HCT116 (cell line): ENCODE results near the gene H3-3A. TPM values are rescaled to one million over a fixed set of nuclear protein-coding genes. Genes with fewer than 3 reads are reported as not detected.

ENCODE experiments used
- ATAC-seq: fragments of 200-7000 bp; cut with Tn5 transposase; 2 replicates; pipeline ENCODE4 v1.9.1; 2020; ENCODE audit warnings: mild to moderate bottlenecking, moderate library complexity
- BruUV-seq: library from RNA; stranded (reverse); fragments of 400-500 nt; replicated peaks from 2 replicates; lab custom pipeline; 2021; lab: Mats Ljungman, UMichigan
- CTCF ChIA-PET: fragments of 300-600 bp; sonication (Branson Sonifier 250); formaldehyde crosslinking; loops from one replicate; lab custom pipeline; 2021; ENCODE audit warnings: antibody characterized with exemption; lab: Charles Lee
- POLR2A ChIA-PET: fragments of 300-600, 350-600 bp; sonication (Branson Sonifier 250); formaldehyde crosslinking; loops from one replicate; lab custom pipeline; 2021; ENCODE audit warnings: antibody characterized with exemption; lab: Charles Lee
- RAD21 ChIA-PET, 2 experiments: fragments of 300-600 bp; sonication (Branson Sonifier 250); formaldehyde crosslinking; loops; one replicate each; lab custom pipeline; 2023; ENCODE audit warnings: low total read pairs in 2 of 2; ENCODE audit not compliant: uncharacterized antibody in 2 of 2, unreplicated experiment in 2 of 2, low non-redundant PET in 1 of 2; lab: Charles Lee
- DNase-seq: peaks from one replicate; pipeline ENCODE4 v3.0.0-alpha.2; 2010; ENCODE audit warnings: low read depth, low spot score
- H2AFZ ChIP-seq: fragments of 200-600 bp; shearing (Covaris generic), sonication (generic); 2 replicates; pipeline ENCODE4 v1.6.1; 2017; ENCODE audit warnings: low read depth, mixed run types, mixed read lengths, antibody characterized with exemption, low read length; ENCODE audit not compliant: poor library complexity, severe bottlenecking
- H3K27ac ChIP-seq: 2 replicates; pipeline ENCODE4 v1.5.1; 2012; ENCODE audit warnings: low read depth, low read length
- H3K27me3 ChIP-seq: fragments of 200-600 bp; sonication (generic); 2 replicates; pipeline ENCODE4 v1.6.1; 2016; ENCODE audit warnings: mixed run types, low read length, mixed read lengths; ENCODE audit not compliant: insufficient read depth
- H3K36me3 ChIP-seq, 2 experiments: fragments of 200-500 bp in 1 of 2; fragments of 200-600 bp in 1 of 2; sonication (Bioruptor generic) in 1 of 2; sonication (generic) in 1 of 2; 2 replicates each; pipeline versions ENCODE4 v1.5.1 to v1.6.1; 2014 to 2016; ENCODE audit warnings: low read length in 2 of 2, inconsistent platforms in 1 of 2, mixed read lengths in 1 of 2, mixed run types in 1 of 2; ENCODE audit not compliant: insufficient read depth in 2 of 2, control insufficient read depth in 1 of 2
- H3K4me1 ChIP-seq, 2 experiments: fragments of 200-600 bp in 1 of 2; sonication (generic) in 1 of 2; 2 replicates each; pipeline versions ENCODE4 v1.5.1 to v1.6.1; 2012 to 2017; ENCODE audit warnings: low read length in 2 of 2, inconsistent platforms in 1 of 2, mild to moderate bottlenecking in 1 of 2, mixed read lengths in 1 of 2, mixed run types in 1 of 2, moderate library complexity in 1 of 2; ENCODE audit not compliant: insufficient read depth in 2 of 2, control insufficient read depth in 1 of 2
- H3K4me2 ChIP-seq: fragments of 200-600 bp; sonication (generic); 2 replicates; pipeline ENCODE4 v1.6.1; 2017; ENCODE audit warnings: mixed run types, low read length, mixed read lengths
- H3K4me3 ChIP-seq, 2 experiments: fragments of 200-600 bp in 1 of 2; sonication (generic) in 1 of 2; replicated peaks in 1 of 2; 2 replicates each; pipeline ENCODE4 v1.5.1; 2011 to 2016; ENCODE audit warnings: low read length in 2 of 2, control low read depth in 1 of 2, low read depth in 1 of 2, mild to moderate bottlenecking in 1 of 2, mixed read lengths in 1 of 2, mixed run types in 1 of 2
- H3K79me2 ChIP-seq: fragments of 200-600 bp; sonication (generic); 2 replicates; pipeline ENCODE4 v1.6.1; 2017; ENCODE audit warnings: mild to moderate bottlenecking, mixed run types, low read length, moderate library complexity, mixed read lengths; ENCODE audit not compliant: insufficient read depth
- H3K9ac ChIP-seq: fragments of 200-600 bp; sonication (generic); 2 replicates; pipeline ENCODE4 v1.6.1; 2016; ENCODE audit warnings: low read length, mixed read lengths
- H3K9me2 ChIP-seq: fragments of 200-600 bp; sonication (generic), shearing (Covaris generic); 2 replicates; pipeline ENCODE4 v1.6.1; 2017; ENCODE audit warnings: mixed run types, mild to moderate bottlenecking, moderate library complexity; ENCODE audit not compliant: insufficient read depth
- H3K9me3 ChIP-seq, 2 experiments: fragments of 200-500 bp in 1 of 2; fragments of 200-600 bp in 1 of 2; sonication (Bioruptor generic) in 1 of 2; sonication (generic) in 1 of 2; 2 replicates each; pipeline ENCODE4 v1.6.1; 2014 to 2017; ENCODE audit warnings: low read length in 2 of 2, mixed read lengths in 2 of 2, inconsistent platforms in 1 of 2, low read depth in 1 of 2, mild to moderate bottlenecking in 1 of 2, mixed run types in 1 of 2, moderate library complexity in 1 of 2; ENCODE audit not compliant: control insufficient read depth in 1 of 2, insufficient read depth in 1 of 2
- H4K20me1 ChIP-seq: fragments of 200-600 bp; sonication (generic), shearing (Covaris generic); 2 replicates; pipeline ENCODE4 v1.6.1; 2017; ENCODE audit warnings: mixed run types, mild to moderate bottlenecking, moderate library complexity; ENCODE audit not compliant: insufficient read depth
- ATF3 ChIP-seq: IDR thresholded peaks from 2 replicates; pipeline ENCODE4 v1.6.1; 2012
- ELF1 ChIP-seq: IDR thresholded peaks from 2 replicates; pipeline ENCODE4 v1.6.1; 2012; ENCODE audit warnings: low read depth, borderline replicate concordance
- EZH2 ChIP-seq: fragments of 200-600 bp; sonication (generic); IDR thresholded peaks from 2 replicates; pipeline ENCODE4 v1.6.1; 2017; ENCODE audit warnings: antibody characterized with exemption, mixed run types
- EZH2phosphoT487 ChIP-seq: fragments of 200-600 bp; IDR thresholded peaks from 2 replicates; pipeline ENCODE4 v1.6.1; 2018; ENCODE audit warnings: antibody characterized with exemption, borderline replicate concordance
- JUND ChIP-seq: IDR thresholded peaks from 2 replicates; pipeline ENCODE4 v1.6.1; 2012
- RAD21 ChIP-seq: IDR thresholded peaks from 2 replicates; pipeline ENCODE4 v1.6.1; 2012; ENCODE audit warnings: low read depth, mild to moderate bottlenecking
- YY1 ChIP-seq: IDR thresholded peaks from 2 replicates; pipeline ENCODE4 v1.6.1; 2011; ENCODE audit warnings: low read length, low read depth, moderate library complexity, mild to moderate bottlenecking; ENCODE audit not compliant: insufficient replicate concordance; ENCODE audit errors: extremely low read depth
- ZFX ChIP-seq: fragments of 450-650 bp; IDR thresholded peaks from 2 replicates; pipeline ENCODE4 v1.6.1; 2017
- ZNF274 ChIP-seq: fragments of 200-500 bp; sonication (Bioruptor generic); IDR thresholded peaks from 2 replicates; pipeline ENCODE4 v1.6.1; 2014; ENCODE audit warnings: mild to moderate bottlenecking, low read depth, low read length, inconsistent platforms
- intact Hi-C: fragments of 100-400 bp; cut with micrococcal nuclease; formaldehyde crosslinking; loops from 2 replicates; pipeline ENCODE4 v1.10.0; 2022
- total RNA-seq: library from RNA; stranded (reverse); gene quantifications from one replicate; pipeline ENCODE4 v1.2.1, GENCODE V29; 2021; ENCODE audit not compliant: unreplicated experiment
- TF ChIP-seq, protein P1 (sequence below): IDR thresholded peaks from 2 replicates; pipeline ENCODE4 v1.6.1; 2012
- TF ChIP-seq, protein P2 (sequence below), 3 experiments: fragments of 200-600 bp in 1 of 3; sonication (generic) in 1 of 3; IDR thresholded peaks in 2 of 3; conservative IDR thresholded peaks in 1 of 3; 2 replicates each; pipeline ENCODE4 v1.5.1; 2012 to 2017; ENCODE audit warnings: low read depth in 2 of 3, low read length in 2 of 3, antibody characterized with exemption in 1 of 3, borderline replicate concordance in 1 of 3, control low read depth in 1 of 3, mild to moderate bottlenecking in 1 of 3, mixed read lengths in 1 of 3, mixed run types in 1 of 3, moderate library complexity in 1 of 3; ENCODE audit not compliant: insufficient read depth in 1 of 3
- TF ChIP-seq, protein P3 (sequence below): IDR thresholded peaks from 2 replicates; pipeline ENCODE4 v1.6.1; 2011; ENCODE audit warnings: mild to moderate bottlenecking, low read length, moderate library complexity; ENCODE audit not compliant: insufficient replicate concordance; ENCODE audit errors: extremely low read depth

The H3-3A gene
- total RNA-seq, 1 experiment from 2014 or later = 386 TPM

- Histone ChIP-seq H2AFZ (no peak overlapping the region), H4K20me1 (no peaks in the 10 kb centered on the region), H3K4me3 (no peak overlapping the region), H3K4me1 (peaks cover 0 to 12% of the 10 kb centered on the region in 2 experiments; a peak in 2 of 4 replicates), H3K9me3 (peaks cover 0 to 6% of the 10 kb centered on the region in 2 experiments; a peak in 1 of 4 replicates), H3K79me2 (no peaks in the 10 kb centered on the region), H3K27ac (no peak overlapping the region), H3K36me3 (no peaks in the 10 kb centered on the region)
- POLR2A ChIA-PET = interaction anchor here (1.4 kb wide), 1 partner anchor 18 kb away, joined by 3 read pairs; the partner anchor contains the start of gene H3-3A
- ATAC-seq = no peak
- intact Hi-C loops = no loop called here
- RAD21 ChIA-PET = interaction anchor here in 1 of 2 experiments (0.5 kb wide), 1 partner anchor 11 kb away, joined by 4 read pairs; no protein-coding TSS in a partner anchor
- no TSS peak for BruUV-seq
- no peak for DNase-seq
- TF ChIP-seq YY1 = no peak
- TF ChIP-seq, protein P1, sequence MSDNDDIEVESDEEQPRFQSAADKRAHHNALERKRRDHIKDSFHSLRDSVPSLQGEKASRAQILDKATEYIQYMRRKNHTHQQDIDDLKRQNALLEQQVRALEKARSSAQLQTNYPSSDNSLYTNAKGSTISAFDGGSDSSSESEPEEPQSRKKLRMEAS = no peak
- TF ChIP-seq, protein P2, sequence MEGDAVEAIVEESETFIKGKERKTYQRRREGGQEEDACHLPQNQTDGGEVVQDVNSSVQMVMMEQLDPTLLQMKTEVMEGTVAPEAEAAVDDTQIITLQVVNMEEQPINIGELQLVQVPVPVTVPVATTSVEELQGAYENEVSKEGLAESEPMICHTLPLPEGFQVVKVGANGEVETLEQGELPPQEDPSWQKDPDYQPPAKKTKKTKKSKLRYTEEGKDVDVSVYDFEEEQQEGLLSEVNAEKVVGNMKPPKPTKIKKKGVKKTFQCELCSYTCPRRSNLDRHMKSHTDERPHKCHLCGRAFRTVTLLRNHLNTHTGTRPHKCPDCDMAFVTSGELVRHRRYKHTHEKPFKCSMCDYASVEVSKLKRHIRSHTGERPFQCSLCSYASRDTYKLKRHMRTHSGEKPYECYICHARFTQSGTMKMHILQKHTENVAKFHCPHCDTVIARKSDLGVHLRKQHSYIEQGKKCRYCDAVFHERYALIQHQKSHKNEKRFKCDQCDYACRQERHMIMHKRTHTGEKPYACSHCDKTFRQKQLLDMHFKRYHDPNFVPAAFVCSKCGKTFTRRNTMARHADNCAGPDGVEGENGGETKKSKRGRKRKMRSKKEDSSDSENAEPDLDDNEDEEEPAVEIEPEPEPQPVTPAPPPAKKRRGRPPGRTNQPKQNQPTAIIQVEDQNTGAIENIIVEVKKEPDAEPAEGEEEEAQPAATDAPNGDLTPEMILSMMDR (IDR thresholded peaks at IDR 0.05 in 2 of 3, conservative IDR thresholded peaks at IDR 0.05 in 1 of 3; ENCODE audit: borderline replicate concordance in 1 of 3, insufficient read depth in 1 of 3, low read depth in 2 of 3, low read length in 2 of 3) = no peak
- TF ChIP-seq RAD21 = no peak
- no peak for TF ChIP-seq JUND
- no peak for TF ChIP-seq EZH2phosphoT487
- TF ChIP-seq ATF3 = no peak
- TF ChIP-seq, protein P3, sequence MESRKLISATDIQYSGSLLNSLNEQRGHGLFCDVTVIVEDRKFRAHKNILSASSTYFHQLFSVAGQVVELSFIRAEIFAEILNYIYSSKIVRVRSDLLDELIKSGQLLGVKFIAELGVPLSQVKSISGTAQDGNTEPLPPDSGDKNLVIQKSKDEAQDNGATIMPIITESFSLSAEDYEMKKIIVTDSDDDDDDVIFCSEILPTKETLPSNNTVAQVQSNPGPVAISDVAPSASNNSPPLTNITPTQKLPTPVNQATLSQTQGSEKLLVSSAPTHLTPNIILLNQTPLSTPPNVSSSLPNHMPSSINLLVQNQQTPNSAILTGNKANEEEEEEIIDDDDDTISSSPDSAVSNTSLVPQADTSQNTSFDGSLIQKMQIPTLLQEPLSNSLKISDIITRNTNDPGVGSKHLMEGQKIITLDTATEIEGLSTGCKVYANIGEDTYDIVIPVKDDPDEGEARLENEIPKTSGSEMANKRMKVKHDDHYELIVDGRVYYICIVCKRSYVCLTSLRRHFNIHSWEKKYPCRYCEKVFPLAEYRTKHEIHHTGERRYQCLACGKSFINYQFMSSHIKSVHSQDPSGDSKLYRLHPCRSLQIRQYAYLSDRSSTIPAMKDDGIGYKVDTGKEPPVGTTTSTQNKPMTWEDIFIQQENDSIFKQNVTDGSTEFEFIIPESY = no peak
- TF ChIP-seq ZFX = no peak
- TF ChIP-seq ZNF274 = no peak
- no peak for TF ChIP-seq ELF1
- no peak for TF ChIP-seq EZH2
- TF ChIP-seq, all 23 proteins: peak for 0
- H3K27me3 ChIP-seq = no peaks in the 10 kb centered on the region; the same call in 1 of the 2 replicates
- no peak overlapping the region for H3K9ac ChIP-seq
- CTCF ChIA-PET = no interaction called here
- H3K9me2 ChIP-seq = no peaks in the 10 kb centered on the region
- no peak overlapping the region for H3K4me2 ChIP-seq
These were observed 17.9 kb upstream of the H3-3A start for GRCh38 chr1:226044514-226045101.
